Endometrial microvascular endothelial cells (primary cell): Measurements from ENCODE around the gene MGAT4A. TPM values are rescaled to one million over a fixed set of nuclear protein-coding genes. Genes with fewer than 3 reads are reported as not detected.
"Not testable (repeated sequence)": the region's sequence is repeated elsewhere in the genome, so short reads cannot be mapped to it uniquely, and the experiment has no call there.

Source experiments
- in situ Hi-C: cut with HindIII; loops from 2 replicates; pipeline ENCODE4 v1.10.0; 2017; ENCODE audit warnings: low sequenced_read_pairs, low pct_unique_long_range_greater_than_20kb; ENCODE audit errors: inconsistent ontology term
- total RNA-seq: library from RNA; depleted of rRNA; stranded (reverse); fragments of >200 nt; gene quantifications from one replicate; pipeline ENCODE4 v1.2.3, GENCODE V29; 2015; ENCODE audit errors: inconsistent ontology term

The MGAT4A gene
- total RNA-seq, 1 donor from 2014 or later: 124 TPM

DNA sequence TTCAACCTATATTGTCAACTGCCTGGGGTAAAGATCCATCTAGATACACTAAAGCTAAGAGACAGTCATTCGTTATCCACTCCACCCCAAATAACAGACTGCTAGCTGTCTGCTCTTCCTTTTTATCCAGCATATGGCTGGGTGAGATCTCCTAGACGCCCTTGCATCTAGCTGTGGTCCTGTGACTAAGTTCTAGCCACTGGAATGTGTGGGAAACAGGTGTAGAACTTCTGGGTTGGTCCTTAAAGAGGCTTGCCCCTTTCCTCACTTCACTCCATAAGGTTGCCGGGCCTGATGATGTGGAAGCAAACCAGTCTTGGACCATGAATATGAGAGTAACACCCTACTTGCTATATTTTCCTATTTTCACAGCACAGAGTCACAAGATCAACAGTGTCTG, 125.9 kb downstream of the MGAT4A start:
- in situ Hi-C loops: loop anchor here (25.0 kb wide), 1 partner anchor 132 kb away; the partner anchor contains the start of gene MGAT4A

- in situ Hi-C loops: loop anchor here (25.0 kb wide), 1 partner anchor 133 kb away; the partner anchor contains the start of gene MGAT4A
Measured at GRCh38 chr2:98604547-98604946, 126.4 kb downstream of the MGAT4A start.

- in situ Hi-C loops: loop anchor here (25.0 kb wide), 1 partner anchor 136 kb away; the partner anchor contains the start of gene MGAT4A
Measured at GRCh38 chr2:98601532-98602132, 129.3 kb downstream of the MGAT4A start.

DNA sequence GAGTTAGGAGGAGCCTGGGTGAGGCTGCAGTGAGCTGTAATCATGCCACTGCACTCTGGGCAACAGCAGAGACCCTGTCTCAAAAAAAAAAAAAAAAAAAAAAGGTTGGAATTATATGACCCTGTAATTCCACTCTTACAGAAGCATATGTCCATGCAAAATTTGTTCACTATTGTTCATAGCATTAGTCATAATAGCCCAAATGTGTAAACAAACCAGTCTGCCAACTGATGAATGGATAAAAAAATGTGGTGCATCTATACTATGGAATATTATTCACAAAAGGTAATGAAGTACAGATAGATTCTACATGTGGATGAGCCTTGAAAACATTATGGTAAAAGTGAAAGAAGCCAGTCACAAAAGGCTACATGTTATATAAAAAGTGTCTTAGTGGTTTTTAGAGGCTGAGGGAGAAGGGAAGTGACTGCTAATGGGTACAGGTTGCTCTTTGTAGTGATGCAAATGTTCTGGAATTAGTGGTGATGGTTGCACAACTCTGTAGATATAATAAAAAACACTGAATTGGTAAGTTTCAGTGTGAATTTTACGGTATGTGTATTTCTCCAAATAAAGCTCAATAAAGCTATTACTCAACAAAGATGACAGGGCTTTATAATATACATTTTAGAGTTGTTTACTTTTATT, 132.0 kb downstream of the MGAT4A start:
- in situ Hi-C loops: no loop called here

- in situ Hi-C loops: not testable (repeated sequence)
Measured at GRCh38 chr2:98594665-98595064, 136.3 kb downstream of the MGAT4A start.

GRCh38 chr2:98592565-98592964, 138.4 kb downstream of the MGAT4A start:
- in situ Hi-C loops: no loop called here

DNA sequence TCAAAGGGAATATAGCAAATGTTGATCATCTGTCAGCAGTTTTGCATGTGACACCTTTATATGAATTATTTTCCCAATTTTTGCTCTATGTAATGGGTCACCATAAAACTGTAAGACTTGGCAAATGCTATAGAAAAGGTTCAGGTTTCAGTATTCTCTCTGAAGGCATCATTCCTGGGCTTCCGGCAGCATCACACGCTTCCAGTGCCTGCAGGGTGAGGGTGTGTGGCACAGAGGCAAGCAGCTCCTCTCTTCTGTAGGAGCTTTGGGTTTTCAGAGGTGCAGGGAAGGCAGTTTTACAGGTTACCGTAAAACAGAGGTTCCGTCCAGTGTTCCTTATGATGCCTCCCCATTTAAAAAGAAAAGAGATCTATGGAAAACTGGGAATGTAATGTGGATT, 141.4 kb downstream of the MGAT4A start:
- in situ Hi-C loops: no loop called here

GRCh38 chr2:98588880-98589431, 142.0 kb downstream of the MGAT4A start:
- in situ Hi-C loops: no loop called here

GRCh38 chr2:98586551-98587140, 144.3 kb downstream of the MGAT4A start:
- in situ Hi-C loops: no loop called here

GRCh38 chr2:98585386-98585785, 145.5 kb downstream of the MGAT4A start:
- in situ Hi-C loops: no loop called here

DNA sequence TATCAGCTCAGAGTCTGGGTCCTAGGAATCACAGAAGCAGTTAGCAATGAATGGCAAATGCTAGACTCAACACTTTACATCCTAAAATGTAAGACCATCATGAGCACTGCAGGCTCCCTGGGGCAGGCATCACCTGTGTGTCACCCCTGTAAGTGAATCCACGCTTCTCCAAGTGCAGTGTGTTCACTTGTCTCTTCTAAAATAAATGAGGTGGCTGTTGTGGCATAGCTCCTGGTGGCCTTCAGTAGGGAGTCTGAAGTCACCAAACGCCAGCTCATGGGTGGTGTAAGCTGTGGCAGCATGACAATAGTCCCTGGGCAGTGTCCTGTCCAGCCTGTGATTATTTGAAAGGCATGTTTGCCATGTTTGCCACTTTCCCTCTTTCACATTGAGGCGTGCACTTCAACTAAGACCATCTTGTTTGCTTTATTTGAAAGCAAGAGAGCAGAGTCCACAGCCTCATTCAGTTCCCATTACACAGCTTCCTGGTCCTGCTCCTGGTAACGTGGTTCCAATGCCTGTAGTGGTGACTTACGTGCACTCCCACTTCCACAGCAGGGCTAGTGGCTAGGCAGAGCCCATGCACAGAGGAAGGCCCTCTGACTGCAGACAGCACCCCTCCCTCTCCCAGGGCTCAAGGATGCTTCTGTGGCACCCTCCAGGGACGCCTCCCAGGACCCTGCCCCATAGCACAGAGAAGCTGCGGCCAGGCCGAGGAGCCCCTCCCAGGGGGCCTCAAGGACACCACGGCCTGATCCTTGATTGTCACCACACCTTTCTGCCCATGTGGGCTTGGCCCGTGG, 146.9 kb downstream of the MGAT4A start:
- in situ Hi-C loops: no loop called here

DNA sequence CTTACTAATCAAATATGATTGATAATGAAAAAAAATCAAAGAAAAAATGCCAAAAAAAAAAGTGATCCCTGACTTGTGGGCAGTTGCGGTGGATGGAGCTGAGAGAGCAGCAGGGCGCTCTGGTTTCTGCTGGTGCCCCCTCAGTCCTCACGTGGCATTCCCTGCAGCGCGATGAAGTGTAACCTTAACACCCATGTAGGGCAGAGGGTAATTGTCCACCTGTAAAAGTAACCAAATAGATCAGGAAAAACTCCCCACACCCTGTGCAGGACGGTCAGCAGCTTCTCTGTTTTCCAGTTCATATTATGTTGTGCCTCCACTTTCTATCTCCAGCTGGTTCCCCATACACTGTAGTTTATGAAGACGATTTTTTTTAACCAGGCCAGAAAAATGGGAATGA, 147.7 kb downstream of the MGAT4A start:
- in situ Hi-C loops: no loop called here

DNA sequence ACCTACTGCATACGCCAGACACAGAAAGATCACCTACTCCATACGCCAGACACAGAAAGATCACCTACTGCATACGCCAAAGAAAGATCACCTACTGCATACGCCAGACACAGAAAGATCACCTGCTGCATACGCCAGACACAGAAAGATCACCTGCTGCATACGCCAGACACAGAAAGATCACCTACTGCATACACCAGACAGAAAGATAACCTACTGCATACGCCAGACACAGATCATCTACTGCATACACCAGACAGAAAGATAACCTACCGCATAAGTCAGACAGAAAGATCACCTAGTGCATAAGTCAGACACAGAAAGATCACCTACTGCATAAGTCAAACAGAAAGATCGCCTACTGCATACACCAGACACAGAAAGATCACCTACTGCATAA, 148.4 kb downstream of the MGAT4A start:
- in situ Hi-C loops: no loop called here

DNA sequence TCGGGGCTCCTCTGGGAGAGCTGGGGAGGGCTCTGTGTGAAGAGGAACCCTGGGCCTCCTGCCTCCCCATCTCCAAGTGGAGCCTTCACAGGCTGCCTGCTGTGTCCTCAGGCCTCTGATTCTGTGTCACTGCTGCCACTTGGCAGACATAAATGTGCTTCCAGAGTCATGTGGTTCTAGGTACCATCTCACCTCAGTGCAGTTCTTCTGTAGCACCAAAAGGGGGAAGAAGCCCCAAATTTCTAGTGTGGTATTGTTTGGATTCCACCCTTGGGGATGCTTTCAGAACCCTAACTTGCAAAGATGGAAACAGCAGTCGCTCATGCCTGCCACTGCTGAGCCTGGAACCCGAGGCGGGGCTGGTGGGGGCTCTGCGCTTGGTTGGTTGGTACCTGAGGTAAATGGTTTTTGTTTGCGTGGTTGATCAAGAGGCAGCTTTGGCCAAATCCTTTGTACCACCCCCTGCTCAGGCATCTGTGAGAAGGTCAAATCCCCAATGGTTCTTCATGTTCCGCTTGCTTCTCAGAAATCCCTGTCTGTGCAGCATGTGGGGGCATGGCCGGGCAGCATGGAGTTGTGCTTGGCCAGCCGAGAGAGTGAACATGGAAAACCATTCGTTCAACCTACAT, 150.2 kb downstream of the MGAT4A start:
- in situ Hi-C loops: no loop called here

DNA sequence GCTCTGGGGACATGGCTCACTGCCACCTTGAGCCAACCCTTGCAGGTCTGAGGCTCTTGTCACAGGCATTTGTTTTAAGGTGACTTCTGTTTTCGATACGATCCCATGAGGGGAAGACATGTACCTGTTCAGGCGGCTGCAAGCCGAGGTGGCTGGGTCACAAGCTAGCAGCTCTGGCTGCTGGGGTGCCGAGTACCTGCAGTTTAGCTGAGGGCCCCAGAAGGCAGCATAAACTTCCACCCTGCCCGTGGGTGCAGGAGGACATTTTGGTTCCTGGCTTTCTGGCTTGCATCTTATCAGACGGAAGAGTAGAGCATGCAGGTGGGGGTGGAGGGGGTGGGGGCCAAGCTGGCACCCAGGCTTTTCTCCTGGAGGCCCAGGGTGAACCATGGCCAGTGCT, 151.0 kb downstream of the MGAT4A start:
- in situ Hi-C loops: no loop called here

DNA sequence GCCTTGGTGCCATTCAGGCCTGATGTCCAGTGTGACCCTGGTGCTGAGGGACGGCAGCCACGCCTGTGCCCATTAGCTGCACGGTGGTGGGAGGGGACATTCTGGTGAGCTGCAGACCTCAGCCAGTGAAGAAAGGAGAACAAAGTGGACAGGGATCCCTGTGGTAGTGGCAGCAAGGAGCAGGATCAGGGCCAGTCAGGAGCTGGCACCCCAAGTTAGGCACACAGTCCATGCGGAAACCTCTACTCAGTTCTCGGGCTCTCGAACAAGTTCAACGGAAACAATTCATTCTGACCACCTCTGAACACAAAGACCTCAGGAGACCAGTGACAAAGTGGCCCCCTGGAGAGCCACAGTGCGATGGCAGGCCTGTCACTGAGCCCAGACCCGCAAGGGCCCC, 152.7 kb downstream of the MGAT4A start:
- in situ Hi-C loops: no loop called here

GRCh38 chr2:98577313-98577712, 153.6 kb downstream of the MGAT4A start:
- in situ Hi-C loops: no loop called here

GRCh38 chr2:98576666-98577312, 154.1 kb downstream of the MGAT4A start:
- in situ Hi-C loops: no loop called here
